RWPE1 (cell line): ENCODE results near the gene ZKSCAN7.

Experiments
- CTCF ChIA-PET: fragments of 350-600 bp; sonication (Branson Sonifier 250); formaldehyde crosslinking; extraction: SDS; loops from one replicate; lab custom pipeline; 2021; lab: Yijun Ruan, JAX
- POLR2A ChIA-PET: fragments of 400-600 bp; formaldehyde crosslinking; extraction: SDS; loops from one replicate; lab custom pipeline; 2020; ENCODE audit warnings: antibody characterized with exemption; ENCODE audit not compliant: low non-redundant PET; lab: Yijun Ruan, JAX
- DNase-seq: peaks from one replicate; pipeline ENCODE4 v3.0.0; 2012; ENCODE audit warnings: low spot score
- H3K27ac ChIP-seq: fragments of 450-650 bp; 2 replicates; pipeline ENCODE4 v1.5.1; 2017
- CTCF ChIP-seq: fragments of 450-650 bp; conservative IDR thresholded peaks from 2 replicates; pipeline ENCODE4 v1.5.1; 2017; ENCODE audit warnings: low read depth, mild to moderate bottlenecking

ZKSCAN7 gene

GRCh38 chr3:44513513-44513912 lies 41.5 kb upstream of the ZKSCAN7 start:
- CTCF ChIA-PET: interaction anchor here (0.6 kb wide), 1 partner anchor 33 kb away, joined by 3 read pairs; no protein-coding TSS in a partner anchor
- TF ChIP-seq CTCF: no peak
- POLR2A ChIA-PET: no interaction called here
- no peak for DNase-seq
- H3K27ac ChIP-seq: no peak overlapping the region

- POLR2A ChIA-PET: no interaction called here
- no peak for DNase-seq
- no peak overlapping the region for H3K27ac ChIP-seq
- no peak for TF ChIP-seq CTCF
- CTCF ChIA-PET: interaction anchor here (0.6 kb wide), 1 partner anchor 17 kb away, joined by 3 read pairs; no protein-coding TSS in a partner anchor
These were observed 38.8 kb upstream of the ZKSCAN7 start for GRCh38 chr3:44516230-44516629.

DNA sequence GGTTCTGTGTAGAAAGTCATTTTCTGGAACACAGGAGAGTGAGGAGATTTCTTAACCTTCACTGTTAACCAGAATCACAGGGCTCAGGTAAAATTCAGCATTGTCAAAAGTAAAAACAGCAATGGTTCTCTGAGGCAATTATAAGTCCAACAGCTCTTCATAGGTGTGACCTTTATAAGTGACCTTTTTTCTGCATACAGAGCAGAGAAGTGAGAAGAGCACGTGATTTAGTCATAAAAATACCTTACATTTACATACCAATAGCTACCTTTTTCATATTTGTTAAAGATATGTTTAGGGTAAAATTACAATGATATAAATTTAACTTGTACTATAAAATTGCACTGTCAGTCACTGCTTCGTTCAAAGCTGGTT lies 36.2 kb upstream of the ZKSCAN7 start:
- TF ChIP-seq CTCF: no peak
- ChIA-PET CTCF (no interaction called here), POLR2A (no interaction called here)
- no peak for DNase-seq
- no peak overlapping the region for H3K27ac ChIP-seq

DNA sequence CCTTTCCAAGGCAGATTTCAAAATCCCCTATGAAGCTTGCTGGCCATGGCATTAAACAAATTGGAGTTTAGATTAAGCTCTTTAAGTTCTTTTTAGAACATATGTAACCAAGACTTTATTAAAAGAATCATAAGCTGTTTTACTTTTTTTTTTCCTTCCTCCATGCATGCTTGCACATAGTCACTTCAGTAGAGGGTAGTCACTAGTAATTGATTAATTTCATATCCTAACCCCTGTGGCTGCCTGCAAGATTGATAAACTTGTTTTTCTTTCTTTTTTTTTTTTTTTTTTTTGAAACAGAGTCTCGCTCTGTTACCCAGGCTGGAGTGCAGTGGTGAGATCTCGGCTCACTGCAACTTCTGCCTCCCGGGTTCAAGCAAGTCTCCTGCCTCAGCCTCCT lies 33.3 kb upstream of the ZKSCAN7 start:
- H3K27ac ChIP-seq: no peak overlapping the region
- ChIA-PET POLR2A (no interaction called here), CTCF (interaction anchor here (0.5 kb wide), 1 partner anchor 379 kb away, joined by 4 read pairs; no protein-coding TSS in a partner anchor)
- DNase-seq: no peak
- TF ChIP-seq CTCF: no peak

DNA sequence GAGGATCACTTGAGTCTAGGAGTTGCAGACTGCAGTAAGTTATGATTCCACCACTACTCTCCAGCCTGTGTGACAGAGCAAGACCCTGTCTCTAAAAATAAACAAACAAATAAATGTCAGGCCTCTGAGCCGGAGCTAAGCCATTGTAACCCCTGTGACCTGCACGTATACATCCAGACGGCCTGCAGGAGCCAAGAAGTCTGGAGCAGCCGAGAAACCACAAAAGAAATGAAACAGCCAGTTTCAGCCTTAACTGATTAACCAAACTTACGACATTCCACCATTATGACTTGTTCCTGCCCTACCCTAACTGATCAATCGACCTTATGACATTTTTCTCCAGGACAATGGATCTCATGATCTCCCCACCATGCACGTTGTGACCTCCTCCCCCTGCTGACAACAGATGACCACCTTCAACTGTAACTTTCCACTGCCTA lies 32.5 kb upstream of the ZKSCAN7 start:
- no peak for DNase-seq
- TF ChIP-seq CTCF: no peak
- no peak overlapping the region for H3K27ac ChIP-seq
- ChIA-PET CTCF (interaction anchor here (0.6 kb wide), 1 partner anchor 18 kb away, joined by 4 read pairs; no protein-coding TSS in a partner anchor), POLR2A (no interaction called here)

DNA sequence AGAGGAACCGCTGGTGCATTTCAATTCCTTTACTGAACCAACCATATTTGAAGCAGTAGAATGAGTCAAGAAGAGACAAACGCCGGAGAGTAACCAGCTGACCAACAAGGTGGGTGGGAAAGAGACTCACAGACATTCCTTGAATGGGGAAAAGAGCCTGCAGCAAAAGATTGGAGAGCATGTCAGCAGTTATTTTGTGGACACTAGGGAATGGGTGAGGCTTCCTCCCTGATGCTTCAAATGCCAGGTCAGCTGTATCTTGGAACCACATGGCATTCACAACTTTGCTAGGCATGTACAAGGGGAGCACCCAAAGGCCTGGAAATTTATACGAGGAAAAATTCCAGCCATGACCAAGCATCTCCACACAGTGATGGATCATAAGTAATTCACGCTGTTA lies 29.9 kb upstream of the ZKSCAN7 start:
- POLR2A ChIA-PET: no interaction called here
- CTCF ChIA-PET: no interaction called here
- DNase-seq: no peak

More for the DNA sequence above, 29.9 kb upstream of the ZKSCAN7 start:
- TF ChIP-seq CTCF: no peak
- H3K27ac ChIP-seq: no peak overlapping the region
